Left lung (tissue), 10 donors: Measurements from ENCODE around the gene EDN1. TPM values are rescaled to one million over a fixed set of nuclear protein-coding genes. Genes with fewer than 3 reads are reported as not detected.

Source experiments
- ATAC-seq: fragments of 200-7000 bp; cut with Tn5 transposase; one replicate; pipeline ENCODE4 v1.9.1; 2020; ENCODE audit warnings: moderate library complexity
- DNase-seq, 4 donors: peaks; one replicate each; pipeline ENCODE4 v3.0.0-alpha.2; 2013 to 2020
- H3K27ac ChIP-seq, 2 donors: fragments of 200-600 bp; sonication (generic) in 1 of 2; one replicate each; pipeline versions ENCODE4 v1.5.0 to v1.8.0; 2020 to 2021
- H3K27me3 ChIP-seq, 2 donors: fragments of 200-600 bp; sonication (generic) in 1 of 2; one replicate each; pipeline versions ENCODE4 v1.5.0 to v1.8.0; 2020 to 2021
- H3K36me3 ChIP-seq, 2 donors: fragments of 200-600 bp; sonication (generic) in 1 of 2; one replicate each; pipeline versions ENCODE4 v1.5.0 to v1.8.0; 2020 to 2021
- H3K4me1 ChIP-seq, 2 donors: fragments of 200-600 bp; one replicate each; pipeline ENCODE4 v1.8.0; 2021
- H3K4me3 ChIP-seq, 2 donors: fragments of 200-600 bp; sonication (generic) in 1 of 2; one replicate each; pipeline versions ENCODE4 v1.5.0 to v1.8.0; 2020 to 2021; ENCODE audit warnings: mild to moderate bottlenecking in 1 of 2
- H3K9me3 ChIP-seq, 2 donors: fragments of 200-600 bp; sonication (generic) in 1 of 2; one replicate each; pipeline versions ENCODE4 v1.5.0 to v1.8.0; 2020 to 2021
- intact Hi-C, 2 donors: fragments of 100-400 bp; cut with DNase I; formaldehyde crosslinking; loops; one replicate each; pipeline versions ENCODE4 v1.11.2 to v1.14.2; 2022
- polyA plus RNA-seq, 6 donors: library from polyadenylated mRNA; unstranded; fragments of 120-200 nt; gene quantifications; one replicate each; pipeline ENCODE4 v1.2.1, GENCODE V29; 2013; ENCODE audit not compliant: insufficient read length in 6 of 6
- total RNA-seq, 2 donors: library from RNA; stranded (reverse); fragmentation: NEBNext Ultra II Directional; extraction: Animal tissue kit (Norgen Biotek cat#: 25700); gene quantifications; one replicate each; pipeline ENCODE4 v1.2.1, GENCODE V29; 2021
- TF ChIP-seq, protein P1 (sequence below), 2 donors: fragments of 200-600 bp; sonication (generic) in 1 of 2; IDR thresholded peaks; one replicate each; pipeline versions ENCODE4 v1.5.0 to v1.8.0; 2021; ENCODE audit warnings: antibody characterized with exemption in 2 of 2
- donor health status: DM: no; HTN: yes; CAD: no.
- donor health status: DM: no; HTN: no; CAD: no.

The EDN1 gene
- total and polyA plus RNA-seq, 8 donors: 21.7 to 58.9 (median 38.9) TPM

DNA sequence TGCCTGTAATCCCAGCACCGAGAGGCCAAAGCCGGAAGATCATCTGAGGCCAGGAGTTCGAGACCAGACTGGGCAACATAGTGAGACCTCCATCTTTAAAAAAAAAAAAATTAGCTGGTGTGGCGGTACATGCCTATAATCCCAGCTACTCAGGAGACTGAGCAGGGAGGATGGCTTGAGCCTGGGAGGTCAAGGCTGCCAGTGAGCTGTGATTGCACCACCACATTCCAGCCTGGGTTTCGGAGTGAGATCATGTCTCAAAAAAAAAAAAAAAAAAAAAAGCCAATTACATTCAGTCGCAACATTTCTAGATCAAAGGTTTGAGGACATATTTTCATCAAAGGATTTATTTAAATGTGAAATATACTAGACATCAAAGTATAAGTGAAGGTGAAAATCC, 32.0 kb upstream of the EDN1 start:
- H3K4me3 ChIP-seq: no peak overlapping the region
- intact Hi-C loops: no loop called here
- no peaks in the 10 kb centered on the region for H3K9me3 ChIP-seq
- H3K36me3 ChIP-seq: no peaks in the 10 kb centered on the region
- H3K27me3 ChIP-seq: no peaks in the 10 kb centered on the region
- H3K27ac ChIP-seq: no peak overlapping the region
- no peak for ATAC-seq
- DNase-seq: no peak
- TF ChIP-seq, protein P1, sequence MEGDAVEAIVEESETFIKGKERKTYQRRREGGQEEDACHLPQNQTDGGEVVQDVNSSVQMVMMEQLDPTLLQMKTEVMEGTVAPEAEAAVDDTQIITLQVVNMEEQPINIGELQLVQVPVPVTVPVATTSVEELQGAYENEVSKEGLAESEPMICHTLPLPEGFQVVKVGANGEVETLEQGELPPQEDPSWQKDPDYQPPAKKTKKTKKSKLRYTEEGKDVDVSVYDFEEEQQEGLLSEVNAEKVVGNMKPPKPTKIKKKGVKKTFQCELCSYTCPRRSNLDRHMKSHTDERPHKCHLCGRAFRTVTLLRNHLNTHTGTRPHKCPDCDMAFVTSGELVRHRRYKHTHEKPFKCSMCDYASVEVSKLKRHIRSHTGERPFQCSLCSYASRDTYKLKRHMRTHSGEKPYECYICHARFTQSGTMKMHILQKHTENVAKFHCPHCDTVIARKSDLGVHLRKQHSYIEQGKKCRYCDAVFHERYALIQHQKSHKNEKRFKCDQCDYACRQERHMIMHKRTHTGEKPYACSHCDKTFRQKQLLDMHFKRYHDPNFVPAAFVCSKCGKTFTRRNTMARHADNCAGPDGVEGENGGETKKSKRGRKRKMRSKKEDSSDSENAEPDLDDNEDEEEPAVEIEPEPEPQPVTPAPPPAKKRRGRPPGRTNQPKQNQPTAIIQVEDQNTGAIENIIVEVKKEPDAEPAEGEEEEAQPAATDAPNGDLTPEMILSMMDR (IDR thresholded peaks at IDR 0.05): no peak
- H3K4me1 ChIP-seq: peaks cover 0 to 7% of the 10 kb centered on the region in 2 donors

DNA sequence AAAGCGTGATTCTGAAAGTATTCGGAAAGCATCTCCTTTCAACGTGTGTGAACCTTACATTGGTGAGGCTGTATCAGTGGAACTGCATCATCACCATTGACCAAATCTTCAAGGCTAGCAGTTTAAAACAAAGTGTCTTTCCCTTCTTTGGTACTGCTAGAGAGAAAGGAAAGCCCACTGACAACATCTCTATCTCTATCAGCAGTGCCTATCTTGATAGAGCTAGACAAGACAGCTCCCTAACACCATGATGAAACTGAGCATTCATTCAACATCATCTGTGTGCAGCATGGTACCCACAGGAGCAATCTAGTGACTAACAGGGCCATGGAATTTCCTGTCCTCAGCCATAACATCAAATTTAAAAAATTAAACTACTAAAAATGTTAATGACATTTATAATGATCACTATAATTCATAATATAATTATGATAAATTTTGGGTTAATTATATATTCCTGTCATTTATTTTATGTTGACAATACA, 31.5 kb upstream of the EDN1 start:
- Histone ChIP-seq H3K4me3 (no peak overlapping the region), H3K27ac (no peak overlapping the region), H3K9me3 (no peaks in the 10 kb centered on the region), H3K4me1 (peaks cover 0 to 7% of the 10 kb centered on the region in 2 donors), H3K27me3 (no peaks in the 10 kb centered on the region), H3K36me3 (no peaks in the 10 kb centered on the region)
- TF ChIP-seq, protein P1 (IDR thresholded peaks at IDR 0.05): no peak
- DNase-seq: no peak
- no peak for ATAC-seq
- intact Hi-C loops: no loop called here

DNA sequence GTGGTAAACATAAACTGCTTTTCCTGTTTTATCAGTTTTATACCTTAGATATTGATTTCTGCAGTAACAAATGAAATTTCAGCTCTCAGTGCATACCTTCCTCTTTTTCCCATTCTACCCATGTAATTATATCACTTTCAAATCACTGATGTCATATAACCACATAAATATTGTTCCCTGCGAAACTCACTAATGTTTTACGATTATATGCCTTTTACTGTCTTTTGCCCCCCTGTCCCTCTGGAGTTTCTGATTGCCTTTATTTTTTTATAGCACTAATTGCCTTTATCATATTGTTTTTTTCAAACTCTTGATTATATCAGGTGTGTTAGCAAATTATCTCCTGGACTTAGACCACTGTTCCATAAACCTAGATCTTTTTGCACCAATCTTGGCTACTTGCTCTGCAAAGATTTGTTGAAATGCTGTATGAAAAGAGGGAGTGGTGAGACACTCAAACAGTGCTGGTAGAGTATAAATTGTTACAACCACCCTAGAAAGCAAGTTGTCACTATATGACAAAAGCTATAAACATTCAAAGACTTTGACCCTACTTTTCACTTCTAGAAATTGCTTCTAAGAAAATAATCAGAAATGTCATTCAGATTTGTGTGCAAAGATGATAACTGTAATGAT, 29.6 kb upstream of the EDN1 start:
- ATAC-seq (no peak), DNase-seq (no peak)
- Histone ChIP-seq H3K36me3 (no peaks in the 10 kb centered on the region), H3K27ac (no peak overlapping the region), H3K27me3 (no peaks in the 10 kb centered on the region), H3K4me1 (peaks cover 0 to 11% of the 10 kb centered on the region in 2 donors), H3K9me3 (no peaks in the 10 kb centered on the region), H3K4me3 (no peak overlapping the region)
- TF ChIP-seq, protein P1 (IDR thresholded peaks at IDR 0.05): no peak
- intact Hi-C loops: no loop called here

DNA sequence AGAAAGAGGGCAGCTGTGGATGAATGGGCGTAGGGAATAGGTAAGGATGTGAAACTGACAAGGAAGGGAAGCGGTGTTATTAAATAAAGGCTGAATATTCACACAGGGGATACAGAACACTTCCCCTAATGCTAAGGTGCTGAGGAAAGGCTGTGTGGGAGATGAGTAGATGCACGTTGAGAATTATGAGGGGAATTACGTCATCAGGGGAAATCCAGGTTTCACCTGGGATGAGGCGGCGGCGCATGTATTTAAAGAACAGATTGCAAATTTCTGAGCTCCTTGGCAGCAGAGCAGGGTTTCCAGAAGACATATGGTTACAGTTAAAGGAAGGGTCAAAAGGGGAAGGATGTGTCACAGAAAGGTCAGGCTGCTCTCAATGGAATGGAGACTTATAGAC, 28.7 kb upstream of the EDN1 start:
- Histone ChIP-seq H3K4me3 (no peak overlapping the region), H3K9me3 (no peaks in the 10 kb centered on the region), H3K27me3 (no peaks in the 10 kb centered on the region), H3K4me1 (peaks cover 0 to 15% of the 10 kb centered on the region in 2 donors), H3K36me3 (no peaks in the 10 kb centered on the region), H3K27ac (no peak overlapping the region)
- ATAC-seq (no peak), DNase-seq (no peak)
- intact Hi-C loops: no loop called here
- TF ChIP-seq, protein P1 (IDR thresholded peaks at IDR 0.05): no peak

DNA sequence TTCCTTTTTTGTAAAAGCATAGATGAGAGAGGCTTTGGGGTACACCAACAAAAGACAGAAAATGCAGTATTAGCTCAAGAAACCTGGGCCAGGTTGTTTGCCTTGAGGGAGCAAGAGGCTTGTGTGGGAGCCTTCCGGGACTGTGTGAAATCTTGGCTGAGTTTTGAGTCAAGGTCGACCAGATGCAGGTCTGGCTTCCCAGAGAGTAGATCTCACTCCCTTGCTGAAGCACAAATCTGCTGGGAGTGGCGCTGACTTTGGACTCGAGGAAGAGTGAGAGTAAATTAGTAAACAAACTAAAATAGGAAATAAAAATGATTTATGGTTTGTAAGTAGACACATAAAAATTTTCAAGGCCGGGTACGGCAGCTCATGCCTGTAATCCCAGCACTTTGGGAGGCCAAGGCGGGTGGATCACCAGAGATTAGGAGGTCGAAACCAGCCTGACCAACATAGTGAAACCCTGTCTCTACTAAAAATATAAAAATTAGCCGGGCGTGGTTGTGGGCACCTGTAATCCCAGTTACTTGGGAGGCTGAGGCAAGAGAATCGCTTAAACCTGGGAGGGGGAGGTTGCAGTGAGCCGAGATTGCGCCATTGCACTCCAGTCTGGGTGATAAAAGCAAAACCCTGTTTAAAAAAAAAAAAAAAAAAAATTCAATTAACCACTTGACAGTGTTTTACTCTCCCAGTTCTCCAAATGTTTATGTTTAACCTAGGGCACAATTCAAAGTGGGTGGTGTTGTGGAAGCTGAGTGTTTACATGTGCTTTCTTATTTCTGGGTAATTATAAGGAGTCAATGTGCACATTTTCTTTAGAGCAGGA, 27.7 kb upstream of the EDN1 start:
- DNase-seq (no peak), ATAC-seq (no peak)
- Histone ChIP-seq H3K27me3 (no peaks in the 10 kb centered on the region), H3K36me3 (no peaks in the 10 kb centered on the region), H3K4me3 (no peak overlapping the region), H3K9me3 (no peaks in the 10 kb centered on the region), H3K27ac (no peak overlapping the region), H3K4me1 (peaks cover 0 to 20% of the 10 kb centered on the region in 2 donors)
- TF ChIP-seq, protein P1 (IDR thresholded peaks at IDR 0.05): no peak
- intact Hi-C loops: no loop called here
